HEK293 (cell line): Measurements from ENCODE around the gene GLIS1.

Source experiments
- GLIS2 ChIP-seq: fragments of 450-650 bp; formaldehyde crosslinking; IDR thresholded peaks from 2 replicates; pipeline ENCODE4 v1.5.1; 2016; ENCODE audit warnings: missing biosample characterization, missing genetic modification characterization
- TF ChIP-seq, protein P1 (sequence below): fragments of 450-650 bp; formaldehyde crosslinking; IDR thresholded peaks from 2 replicates; pipeline ENCODE4 v1.5.1; 2016; ENCODE audit warnings: missing biosample characterization, missing genetic modification characterization
- TF ChIP-seq, protein P2 (sequence below): fragments of 450-650 bp; formaldehyde crosslinking; conservative IDR thresholded peaks from 2 replicates; pipeline ENCODE4 v1.5.1; 2016; ENCODE audit warnings: low read depth, missing biosample characterization, missing genetic modification characterization

DNA sequence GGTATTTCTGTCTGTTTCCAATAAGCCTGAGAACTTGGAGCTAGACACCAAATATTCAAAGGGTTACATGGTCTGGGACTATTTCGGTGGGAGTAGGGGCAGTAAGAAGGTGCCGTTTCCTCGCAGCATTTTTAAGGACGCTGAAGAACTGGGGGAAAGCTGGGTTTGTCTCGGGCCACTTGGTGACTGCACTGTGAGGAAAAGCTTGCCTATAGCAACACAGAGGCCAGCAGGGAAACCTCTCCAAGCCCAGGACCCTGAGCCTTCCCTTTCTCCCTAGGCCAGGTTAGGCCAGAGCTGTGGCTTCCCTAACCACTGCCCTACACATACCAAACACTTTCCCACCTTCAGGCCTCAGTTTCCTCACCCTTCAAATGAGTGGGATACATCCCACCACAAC lies 3.3 kb downstream of the GLIS1 start:
- TF ChIP-seq, protein P1, sequence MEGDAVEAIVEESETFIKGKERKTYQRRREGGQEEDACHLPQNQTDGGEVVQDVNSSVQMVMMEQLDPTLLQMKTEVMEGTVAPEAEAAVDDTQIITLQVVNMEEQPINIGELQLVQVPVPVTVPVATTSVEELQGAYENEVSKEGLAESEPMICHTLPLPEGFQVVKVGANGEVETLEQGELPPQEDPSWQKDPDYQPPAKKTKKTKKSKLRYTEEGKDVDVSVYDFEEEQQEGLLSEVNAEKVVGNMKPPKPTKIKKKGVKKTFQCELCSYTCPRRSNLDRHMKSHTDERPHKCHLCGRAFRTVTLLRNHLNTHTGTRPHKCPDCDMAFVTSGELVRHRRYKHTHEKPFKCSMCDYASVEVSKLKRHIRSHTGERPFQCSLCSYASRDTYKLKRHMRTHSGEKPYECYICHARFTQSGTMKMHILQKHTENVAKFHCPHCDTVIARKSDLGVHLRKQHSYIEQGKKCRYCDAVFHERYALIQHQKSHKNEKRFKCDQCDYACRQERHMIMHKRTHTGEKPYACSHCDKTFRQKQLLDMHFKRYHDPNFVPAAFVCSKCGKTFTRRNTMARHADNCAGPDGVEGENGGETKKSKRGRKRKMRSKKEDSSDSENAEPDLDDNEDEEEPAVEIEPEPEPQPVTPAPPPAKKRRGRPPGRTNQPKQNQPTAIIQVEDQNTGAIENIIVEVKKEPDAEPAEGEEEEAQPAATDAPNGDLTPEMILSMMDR (tag by site-specific recombination) = no peak
- TF ChIP-seq, protein P2, sequence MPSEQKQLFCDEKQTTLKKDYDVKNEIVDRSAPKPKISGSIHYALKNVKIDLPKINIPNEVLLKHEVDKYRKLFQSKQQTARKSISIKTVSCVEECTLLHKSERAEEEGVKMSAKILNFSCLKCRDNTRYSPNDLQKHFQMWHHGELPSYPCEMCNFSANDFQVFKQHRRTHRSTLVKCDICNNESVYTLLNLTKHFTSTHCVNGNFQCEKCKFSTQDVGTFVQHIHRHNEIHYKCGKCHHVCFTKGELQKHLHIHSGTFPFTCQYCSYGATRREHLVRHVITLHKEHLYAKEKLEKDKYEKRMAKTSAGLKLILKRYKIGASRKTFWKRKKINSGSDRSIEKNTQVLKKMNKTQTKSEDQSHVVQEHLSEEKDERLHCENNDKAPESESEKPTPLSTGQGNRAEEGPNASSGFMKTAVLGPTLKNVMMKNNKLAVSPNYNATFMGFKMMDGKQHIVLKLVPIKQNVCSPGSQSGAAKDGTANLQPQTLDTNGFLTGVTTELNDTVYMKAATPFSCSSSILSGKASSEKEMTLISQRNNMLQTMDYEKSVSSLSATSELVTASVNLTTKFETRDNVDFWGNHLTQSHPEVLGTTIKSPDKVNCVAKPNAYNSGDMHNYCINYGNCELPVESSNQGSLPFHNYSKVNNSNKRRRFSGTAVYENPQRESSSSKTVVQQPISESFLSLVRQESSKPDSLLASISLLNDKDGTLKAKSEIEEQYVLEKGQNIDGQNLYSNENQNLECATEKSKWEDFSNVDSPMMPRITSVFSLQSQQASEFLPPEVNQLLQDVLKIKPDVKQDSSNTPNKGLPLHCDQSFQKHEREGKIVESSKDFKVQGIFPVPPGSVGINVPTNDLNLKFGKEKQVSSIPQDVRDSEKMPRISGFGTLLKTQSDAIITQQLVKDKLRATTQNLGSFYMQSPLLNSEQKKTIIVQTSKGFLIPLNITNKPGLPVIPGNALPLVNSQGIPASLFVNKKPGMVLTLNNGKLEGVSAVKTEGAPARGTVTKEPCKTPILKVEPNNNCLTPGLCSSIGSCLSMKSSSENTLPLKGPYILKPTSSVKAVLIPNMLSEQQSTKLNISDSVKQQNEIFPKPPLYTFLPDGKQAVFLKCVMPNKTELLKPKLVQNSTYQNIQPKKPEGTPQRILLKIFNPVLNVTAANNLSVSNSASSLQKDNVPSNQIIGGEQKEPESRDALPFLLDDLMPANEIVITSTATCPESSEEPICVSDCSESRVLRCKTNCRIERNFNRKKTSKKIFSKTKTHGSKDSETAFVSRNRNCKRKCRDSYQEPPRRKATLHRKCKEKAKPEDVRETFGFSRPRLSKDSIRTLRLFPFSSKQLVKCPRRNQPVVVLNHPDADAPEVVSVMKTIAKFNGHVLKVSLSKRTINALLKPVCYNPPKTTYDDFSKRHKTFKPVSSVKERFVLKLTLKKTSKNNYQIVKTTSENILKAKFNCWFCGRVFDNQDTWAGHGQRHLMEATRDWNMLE (tag by site-specific recombination) = no peak
- no peak for TF ChIP-seq GLIS2 (tag by site-specific recombination)
